GM12878 (cell line): ENCODE results near the gene S1PR1. TPM values are rescaled to one million over a fixed set of nuclear protein-coding genes. Genes with fewer than 3 reads are reported as not detected.

ENCODE experiments used
- CTCF ChIP-seq, 3 experiments: IDR thresholded peaks in 2 of 3; conservative IDR thresholded peaks in 1 of 3; 2 replicates each; pipeline ENCODE4 v1.5.1; 2011; ENCODE audit warnings: low read depth in 3 of 3, low read length in 3 of 3, mild to moderate bottlenecking in 3 of 3, control low read depth in 2 of 3, moderate library complexity in 2 of 3, inconsistent platforms in 1 of 3, mixed read lengths in 1 of 3; ENCODE audit not compliant: control insufficient read depth in 2 of 3, insufficient read depth in 1 of 3; ENCODE audit errors: extremely low read depth in 1 of 3
- MTA2 ChIP-seq: fragments of 450-650 bp; IDR thresholded peaks from 2 replicates; pipeline ENCODE4 v1.6.1; 2016; ENCODE audit warnings: low read depth, mild to moderate bottlenecking, moderate library complexity
- MYC ChIP-seq: IDR thresholded peaks from 2 replicates; pipeline ENCODE4 v1.6.1; 2011; ENCODE audit warnings: mild to moderate bottlenecking, low read length, moderate library complexity, inconsistent platforms; ENCODE audit not compliant: insufficient read depth, insufficient replicate concordance, insufficient read length, severe bottlenecking
- NBN ChIP-seq: fragments of 450-650 bp; IDR thresholded peaks from 2 replicates; pipeline ENCODE4 v1.6.1; 2016
- PAX8 ChIP-seq: fragments of 450-650 bp; IDR thresholded peaks from 2 replicates; pipeline ENCODE4 v1.6.1; 2017; ENCODE audit warnings: mild to moderate bottlenecking, moderate library complexity
- RUNX3 ChIP-seq: IDR thresholded peaks from 2 replicates; pipeline ENCODE4 v1.6.1; 2012; ENCODE audit warnings: low read length, inconsistent platforms
- SKIL ChIP-seq: fragments of 450-650 bp; IDR thresholded peaks from 2 replicates; pipeline ENCODE4 v1.6.1; 2017; ENCODE audit warnings: mild to moderate bottlenecking, low read depth, inconsistent platforms; ENCODE audit not compliant: poor library complexity, severe bottlenecking
- SP1 ChIP-seq: IDR thresholded peaks from one replicate; pipeline ENCODE4 v1.6.1; 2011; ENCODE audit warnings: low read depth, low read length
- ZZZ3 ChIP-seq: IDR thresholded peaks from 2 replicates; pipeline ENCODE4 v1.6.1; 2011; ENCODE audit warnings: low read depth; ENCODE audit not compliant: control insufficient read depth, insufficient read length
- polyA plus RNA-seq, 11 experiments: library from polyadenylated mRNA; depleted of rRNA in 4 of 11; unstranded in 6 of 11; stranded (reverse) in 5 of 11; fragments of >200 nt; fragmentation: Nextera tagmentation in 4 of 11; fragmentation: Illumina TruSeq in 1 of 11; extraction: Ambion mirVana in 4 of 11; extraction: Trizol in 1 of 11; gene quantifications; 1 replicate in 1 of 11; 2 replicates in 10 of 11; pipeline versions ENCODE4 v1.2.1 to v1.2.3, GENCODE V29; 2011 to 2016; ENCODE audit warnings: inconsistent platforms in 2 of 11, missing spikeins in 2 of 11, low read depth in 1 of 11
- total RNA-seq, 4 experiments: library from RNA; depleted of rRNA in 3 of 4; stranded (reverse); fragments of >200 nt in 3 of 4; fragmentation: Illumina TruSeq in 1 of 4; extraction: Trizol in 1 of 4; gene quantifications; 2 replicates each; pipeline versions ENCODE4 v1.2.1 to v1.2.3, GENCODE V29; 2013 to 2021
- TF ChIP-seq, protein P1 (sequence below): fragments of 450-650 bp; formaldehyde crosslinking; IDR thresholded peaks from 2 replicates; pipeline ENCODE4 v1.4.0; 2022; ENCODE audit warnings: mild to moderate bottlenecking, moderate library complexity

S1PR1 gene
- total and polyA plus RNA-seq, 10 of the 15 experiments (the other 5 are each of a cell fraction or from before 2014, with no cell fraction given) = 3.8 to 59.4 (median 30.7) TPM

DNA sequence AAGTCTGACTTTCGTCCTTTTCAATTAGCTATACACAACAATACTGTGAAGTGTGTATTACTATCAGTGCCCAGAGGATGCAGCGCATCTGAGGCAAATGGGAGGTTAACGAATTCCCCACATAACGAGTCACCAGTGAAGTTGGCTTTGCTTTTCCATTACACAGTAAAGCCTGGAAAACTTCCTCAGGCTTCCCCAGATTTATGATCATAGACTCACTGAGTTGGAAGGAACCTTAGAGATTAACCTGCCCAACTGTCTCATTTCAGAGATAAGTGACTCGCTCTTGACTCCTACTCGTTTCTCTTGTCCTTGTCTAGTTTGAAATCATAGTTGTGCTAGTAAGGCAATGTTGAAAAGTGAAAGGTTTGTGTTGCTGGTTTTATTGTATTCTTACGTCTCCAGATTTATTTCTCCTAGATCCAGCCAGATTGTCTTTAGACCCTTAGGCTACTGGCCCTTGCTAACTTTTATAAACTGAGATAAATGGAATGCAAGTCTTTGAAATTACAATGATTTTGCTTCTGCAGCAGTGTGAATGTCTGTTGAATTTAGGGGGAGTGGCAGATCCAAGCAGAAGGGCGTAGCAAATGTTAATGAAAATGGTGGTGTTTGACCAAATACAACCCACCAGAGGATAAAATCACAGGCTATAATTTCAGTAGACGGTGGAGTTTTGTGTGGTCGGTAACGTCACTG is 17.3 kb downstream of the S1PR1 start (continued):
- no peak for TF ChIP-seq SKIL
- TF ChIP-seq RUNX3 = no peak
- no peak for TF ChIP-seq NBN
- no peak for TF ChIP-seq MTA2
- TF ChIP-seq ZZZ3 = no peak
- TF ChIP-seq MYC = no peak
- no peak for TF ChIP-seq SP1
- no peak for TF ChIP-seq PAX8
- TF ChIP-seq, protein P1, sequence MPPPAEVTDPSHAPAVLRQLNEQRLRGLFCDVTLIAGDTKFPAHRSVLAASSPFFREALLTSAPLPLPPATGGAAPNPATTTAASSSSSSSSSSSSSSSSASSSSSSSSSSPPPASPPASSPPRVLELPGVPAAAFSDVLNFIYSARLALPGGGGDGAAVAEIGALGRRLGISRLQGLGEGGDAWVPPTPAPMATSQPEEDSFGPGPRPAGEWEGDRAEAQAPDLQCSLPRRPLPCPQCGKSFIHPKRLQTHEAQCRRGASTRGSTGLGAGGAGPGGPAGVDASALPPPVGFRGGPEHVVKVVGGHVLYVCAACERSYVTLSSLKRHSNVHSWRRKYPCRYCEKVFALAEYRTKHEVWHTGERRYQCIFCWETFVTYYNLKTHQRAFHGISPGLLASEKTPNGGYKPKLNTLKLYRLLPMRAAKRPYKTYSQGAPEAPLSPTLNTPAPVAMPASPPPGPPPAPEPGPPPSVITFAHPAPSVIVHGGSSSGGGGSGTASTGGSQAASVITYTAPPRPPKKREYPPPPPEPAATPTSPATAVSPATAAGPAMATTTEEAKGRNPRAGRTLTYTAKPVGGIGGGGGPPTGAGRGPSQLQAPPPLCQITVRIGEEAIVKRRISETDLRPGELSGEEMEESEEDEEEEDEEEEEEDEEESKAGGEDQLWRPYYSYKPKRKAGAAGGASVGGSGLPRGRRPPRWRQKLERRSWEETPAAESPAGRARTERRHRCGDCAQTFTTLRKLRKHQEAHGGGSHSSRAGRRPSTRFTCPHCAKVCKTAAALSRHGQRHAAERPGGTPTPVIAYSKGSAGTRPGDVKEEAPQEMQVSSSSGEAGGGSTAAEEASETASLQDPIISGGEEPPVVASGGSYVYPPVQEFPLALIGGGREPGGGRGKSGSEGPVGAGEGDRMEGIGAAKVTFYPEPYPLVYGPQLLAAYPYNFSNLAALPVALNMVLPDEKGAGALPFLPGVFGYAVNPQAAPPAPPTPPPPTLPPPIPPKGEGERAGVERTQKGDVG (CRISPR knock-in tag) = no peak
- no peak for TF ChIP-seq CTCF (IDR thresholded peaks at IDR 0.05 in 2 of 3, conservative IDR thresholded peaks at IDR 0.05 in 1 of 3; ENCODE audit: control insufficient read depth in 2 of 3, extremely low read depth in 1 of 3, insufficient read depth in 1 of 3, low read depth in 3 of 3, low read length in 3 of 3)
